CD4-positive, CD25-positive, alpha-beta regulatory T cell (primary cell): ENCODE data around the gene LRRC28. TPM values are rescaled to one million over a fixed set of nuclear protein-coding genes. Genes with fewer than 3 reads are reported as not detected.

Experiments used
- ATAC-seq, 2 donors: fragments of 150-1000 bp; cut with Tn5 transposase; one replicate each; pipeline ENCODE4 v1.10.0; 2021; ENCODE audit warnings: low read depth in 2 of 2, moderate number of reproducible peaks in 2 of 2, moderate library complexity in 1 of 2
- DNase-seq, 3 donors: peaks; one replicate each; pipeline versions ENCODE4 v3.0.0 to v3.0.0-alpha.2; 2012 to 2022; ENCODE audit warnings: mixed read lengths in 1 of 3
- H3K27ac ChIP-seq: one replicate; pipeline ENCODE4 v1.7.0; 2013; ENCODE audit warnings: mild to moderate bottlenecking, low read length; ENCODE audit not compliant: insufficient read depth, poor library complexity, severe bottlenecking
- H3K27me3 ChIP-seq: one replicate; pipeline ENCODE4 v1.7.0; 2013; ENCODE audit warnings: low read length; ENCODE audit not compliant: control insufficient read depth, insufficient read depth
- H3K36me3 ChIP-seq: one replicate; pipeline ENCODE4 v1.7.0; 2013; ENCODE audit warnings: mild to moderate bottlenecking, low read length, moderate library complexity; ENCODE audit not compliant: control insufficient read depth, insufficient read depth
- H3K4me1 ChIP-seq: 2 replicates; pipeline ENCODE4 v1.7.0; 2013; ENCODE audit warnings: mild to moderate bottlenecking, low read length; ENCODE audit not compliant: insufficient read depth, control insufficient read depth, poor library complexity, severe bottlenecking
- H3K4me3 ChIP-seq: one replicate; pipeline ENCODE4 v1.7.0; 2013; ENCODE audit warnings: low read depth, mild to moderate bottlenecking, low read length, moderate library complexity
- H3K9me3 ChIP-seq, 2 experiments: 1 replicate in 1 of 2; 2 replicates in 1 of 2; pipeline ENCODE4 v1.7.0; 2013; ENCODE audit warnings: low read length in 2 of 2, mild to moderate bottlenecking in 1 of 2, moderate library complexity in 1 of 2; ENCODE audit not compliant: control insufficient read depth in 2 of 2
- H3K27ac Mint-ChIP-seq, 3 donors: one replicate each; pipeline ENCODE4 v1.8.0; 2020 to 2022; ENCODE audit warnings: mild to moderate bottlenecking in 3 of 3, mixed read lengths in 3 of 3, moderate library complexity in 2 of 3
- H3K27me3 Mint-ChIP-seq: one replicate; pipeline ENCODE4 v1.8.0; 2022; ENCODE audit warnings: mild to moderate bottlenecking, mixed read lengths
- H3K36me3 Mint-ChIP-seq: one replicate; pipeline ENCODE4 v1.8.0; 2020; ENCODE audit warnings: mixed read lengths
- H3K4me1 Mint-ChIP-seq, 4 donors: one replicate each; pipeline ENCODE4 v1.8.0; 2020 to 2022; ENCODE audit warnings: mixed read lengths in 4 of 4, mild to moderate bottlenecking in 1 of 4
- H3K4me3 Mint-ChIP-seq, 4 donors: one replicate each; pipeline ENCODE4 v1.8.0; 2020 to 2022; ENCODE audit warnings: mild to moderate bottlenecking in 4 of 4, mixed read lengths in 4 of 4, moderate library complexity in 3 of 4
- H3K9me3 Mint-ChIP-seq, 7 donors: one replicate each; pipeline ENCODE4 v1.8.0; 2020 to 2022; ENCODE audit warnings: mixed read lengths in 7 of 7, mild to moderate bottlenecking in 3 of 7, moderate library complexity in 2 of 7
- polyA plus RNA-seq, 4 donors: library from polyadenylated mRNA; unstranded; fragments of 300-500 nt; fragmentation: Illumina TruSeq; gene quantifications; one replicate each; pipeline ENCODE4 v1.2.3, GENCODE V29; 2021
- total RNA-seq: library from RNA; stranded (reverse); gene quantifications from one replicate; pipeline ENCODE4 v1.2.3, GENCODE V29; 2022

Gene LRRC28
- total and polyA plus RNA-seq, 5 donors from 2014 or later, result 12.5 to 43.3 (median 29.3) TPM

DNA sequence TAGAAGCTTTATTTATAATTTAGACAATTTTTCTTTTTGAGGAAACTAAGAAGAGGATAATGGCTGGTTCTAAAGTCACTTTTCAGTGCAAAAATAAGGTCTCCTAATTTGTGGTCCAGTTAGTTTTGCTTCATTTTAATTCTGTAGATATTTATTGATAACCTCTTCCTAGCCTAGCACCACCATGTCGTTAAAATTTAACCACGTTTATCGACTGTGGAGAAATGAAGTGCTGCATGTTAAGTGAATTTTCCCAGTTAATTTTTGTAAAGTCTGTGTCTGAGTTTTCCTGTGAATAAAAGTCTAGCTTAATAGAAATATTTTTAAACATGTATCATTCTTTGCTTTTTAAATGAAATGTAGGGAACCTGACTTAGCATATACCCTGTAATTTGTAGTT is 16.7 kb downstream of the LRRC28 start:
- Histone ChIP-seq H3K9me3 (no peaks in the 10 kb centered on the region), H3K4me1 (no peaks in the 10 kb centered on the region), H3K4me3 (no peak overlapping the region), H3K36me3 (peaks cover 5% of the 10 kb centered on the region), H3K27me3 (no peaks in the 10 kb centered on the region), H3K27ac (no peak overlapping the region)
- Mint-ChIP-seq H3K9me3 (no peaks in the 10 kb centered on the region), H3K4me1 (peaks cover 0 to 9% (median under 1%) of the 10 kb centered on the region in 4 donors), H3K36me3 (peaks cover 4% of the 10 kb centered on the region), H3K27ac (no peak overlapping the region), H3K27me3 (no peaks in the 10 kb centered on the region), H3K4me3 (no peak overlapping the region)
- DNase-seq (no peak), ATAC-seq (no peak)

DNA sequence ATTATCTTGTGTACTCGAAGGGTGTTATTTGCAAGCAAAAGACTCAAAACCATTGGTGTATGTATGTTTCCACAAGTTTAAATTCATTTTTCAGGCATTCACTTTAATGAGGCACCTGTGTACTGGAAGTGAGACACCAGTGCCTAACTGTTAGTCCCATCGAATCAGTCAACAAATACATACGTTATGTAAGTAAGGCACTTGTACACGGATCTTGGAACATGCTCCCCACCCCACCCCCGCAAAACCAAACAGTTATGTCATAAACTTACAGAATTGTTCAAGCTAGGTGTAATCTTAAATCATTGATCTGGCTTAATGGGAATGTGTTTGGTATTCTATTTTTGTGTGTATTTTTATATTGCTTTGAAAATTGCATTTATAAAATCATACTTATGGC is 17.1 kb downstream of the LRRC28 start:
- peaks cover 5% of the 10 kb centered on the region for H3K36me3 ChIP-seq
- DNase-seq (no peak), ATAC-seq (no peak)
- H3K4me1 ChIP-seq, result no peaks in the 10 kb centered on the region
- H3K27ac ChIP-seq, result no peak overlapping the region
- no peaks in the 10 kb centered on the region for H3K9me3 ChIP-seq
- Mint-ChIP-seq H3K9me3 (no peaks in the 10 kb centered on the region), H3K27me3 (no peaks in the 10 kb centered on the region), H3K36me3 (peaks cover 4% of the 10 kb centered on the region), H3K27ac (no peak overlapping the region), H3K4me3 (no peak overlapping the region), H3K4me1 (peaks cover 0 to 9% (median under 1%) of the 10 kb centered on the region in 4 donors)
- no peak overlapping the region for H3K4me3 ChIP-seq
- no peaks in the 10 kb centered on the region for H3K27me3 ChIP-seq

DNA sequence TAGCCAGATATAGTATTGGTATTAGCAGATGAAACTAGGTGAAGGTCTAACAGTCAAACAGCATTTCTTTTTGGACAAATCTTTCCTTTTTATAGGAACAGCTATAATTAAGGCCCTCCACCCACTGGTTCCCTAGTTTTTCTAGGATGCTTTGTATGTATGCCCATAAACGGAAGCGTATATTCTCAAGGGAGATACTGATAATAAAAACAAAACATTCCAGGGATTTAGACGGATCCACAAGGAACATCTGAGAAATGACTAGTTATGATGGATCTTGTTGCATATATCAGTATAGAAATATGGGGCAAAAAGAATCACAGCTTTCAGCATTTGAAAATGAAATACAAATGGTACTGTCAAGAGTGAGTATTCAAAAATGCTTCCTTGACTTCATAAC is 22.5 kb downstream of the LRRC28 start:
- ATAC-seq, result no peak
- peaks cover 1% of the 10 kb centered on the region for H3K36me3 Mint-ChIP-seq
- H3K4me3 ChIP-seq, result no peak overlapping the region
- no peaks in the 10 kb centered on the region for H3K27me3 Mint-ChIP-seq
- no peak for DNase-seq
- no peak overlapping the region for H3K27ac ChIP-seq
- H3K4me1 Mint-ChIP-seq, result peaks cover 2 to 5% (median 3%) of the 10 kb centered on the region in 4 donors
- H3K9me3 Mint-ChIP-seq, result no peaks in the 10 kb centered on the region
- no peaks in the 10 kb centered on the region for H3K36me3 ChIP-seq
- H3K27ac Mint-ChIP-seq, result no peak overlapping the region
- H3K4me3 Mint-ChIP-seq, result no peak overlapping the region
- no peaks in the 10 kb centered on the region for H3K27me3 ChIP-seq
- H3K9me3 ChIP-seq, result no peaks in the 10 kb centered on the region
- H3K4me1 ChIP-seq, result no peaks in the 10 kb centered on the region

GRCh38 chr15:99275061-99275460 is 23.8 kb downstream of the LRRC28 start:
- DNase-seq (no peak), ATAC-seq (no peak)
- no peaks in the 10 kb centered on the region for H3K4me1 ChIP-seq
- H3K27me3 ChIP-seq, result no peaks in the 10 kb centered on the region
- no peaks in the 10 kb centered on the region for H3K9me3 ChIP-seq
- H3K27ac ChIP-seq, result no peak overlapping the region
- Mint-ChIP-seq H3K4me3 (no peak overlapping the region), H3K9me3 (peaks cover 0 to 4% (median 0%) of the 10 kb centered on the region in 7 donors), H3K4me1 (peaks cover 6 to 15% (median 9%) of the 10 kb centered on the region in 4 donors), H3K36me3 (peaks cover 9% of the 10 kb centered on the region), H3K27me3 (no peaks in the 10 kb centered on the region), H3K27ac (no peak overlapping the region)
- H3K4me3 ChIP-seq, result no peak overlapping the region
- H3K36me3 ChIP-seq, result no peaks in the 10 kb centered on the region

- peaks cover 12% of the 10 kb centered on the region for H3K36me3 Mint-ChIP-seq
- no peak for ATAC-seq
- H3K36me3 ChIP-seq, result no peaks in the 10 kb centered on the region
Observed at GRCh38 chr15:99275525-99276128, 24.3 kb downstream of the LRRC28 start.

DNA sequence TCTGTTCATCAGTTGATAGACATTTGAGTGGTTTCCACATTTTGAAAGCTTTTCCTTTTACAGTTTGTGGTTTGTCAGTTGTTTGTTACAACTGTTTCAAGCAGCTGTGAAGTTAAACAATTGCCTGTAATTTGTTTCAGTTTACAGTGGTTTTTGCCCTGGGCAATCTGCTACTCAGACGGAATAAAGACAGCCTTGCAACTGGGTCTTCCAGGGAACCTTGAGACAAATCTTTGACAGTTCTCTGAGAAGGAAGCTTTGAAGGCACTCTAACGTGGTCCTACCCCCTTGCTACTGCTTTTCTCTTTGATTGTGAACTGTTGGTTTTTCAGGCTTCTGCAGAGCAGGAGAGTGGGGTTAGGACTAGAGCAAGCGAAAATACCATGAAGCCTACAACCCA is 28.0 kb downstream of the LRRC28 start:
- H3K4me1 ChIP-seq, result no peaks in the 10 kb centered on the region
- no peaks in the 10 kb centered on the region for H3K36me3 ChIP-seq
- Mint-ChIP-seq H3K27me3 (no peaks in the 10 kb centered on the region), H3K9me3 (peaks cover 0 to 4% (median 0%) of the 10 kb centered on the region in 7 donors), H3K4me3 (no peak overlapping the region), H3K27ac (no peak overlapping the region), H3K36me3 (peaks cover 23% of the 10 kb centered on the region), H3K4me1 (peaks cover 6 to 27% (median 17%) of the 10 kb centered on the region in 4 donors)
- DNase-seq, result no peak
- no peaks in the 10 kb centered on the region for H3K27me3 ChIP-seq
- no peaks in the 10 kb centered on the region for H3K9me3 ChIP-seq
- no peak for ATAC-seq
- H3K4me3 ChIP-seq, result no peak overlapping the region
- H3K27ac ChIP-seq, result no peak overlapping the region

More at GRCh38 chr15:99275525-99276128, 24.3 kb downstream of the LRRC28 start:
- H3K9me3 ChIP-seq, result no peaks in the 10 kb centered on the region
- Mint-ChIP-seq H3K9me3 (peaks cover 0 to 4% (median 0%) of the 10 kb centered on the region in 7 donors), H3K27ac (no peak overlapping the region), H3K4me3 (no peak overlapping the region), H3K4me1 (peaks cover 6 to 18% (median 14%) of the 10 kb centered on the region in 4 donors), H3K27me3 (no peaks in the 10 kb centered on the region)
- no peak for DNase-seq
- H3K4me1 ChIP-seq, result no peaks in the 10 kb centered on the region
- H3K4me3 ChIP-seq, result no peak overlapping the region
- no peaks in the 10 kb centered on the region for H3K27me3 ChIP-seq
- no peak overlapping the region for H3K27ac ChIP-seq

- Mint-ChIP-seq H3K9me3 (peaks cover 0 to 4% (median 0%) of the 10 kb centered on the region in 7 donors), H3K36me3 (peaks cover 27% of the 10 kb centered on the region), H3K4me1 (peaks cover 6 to 32% (median 17%) of the 10 kb centered on the region in 4 donors), H3K4me3 (no peak overlapping the region), H3K27ac (peak overlapping the region in 1 of 3 donors; percentile 13), H3K27me3 (no peaks in the 10 kb centered on the region)
- H3K4me1 ChIP-seq, result no peaks in the 10 kb centered on the region
- H3K36me3 ChIP-seq, result no peaks in the 10 kb centered on the region
- no peak overlapping the region for H3K27ac ChIP-seq
- H3K27me3 ChIP-seq, result no peaks in the 10 kb centered on the region
- no peak for DNase-seq
- no peaks in the 10 kb centered on the region for H3K9me3 ChIP-seq
- no peak overlapping the region for H3K4me3 ChIP-seq
- ATAC-seq, result no peak
Observed at GRCh38 chr15:99279827-99280226, 28.5 kb downstream of the LRRC28 start.

- no peaks in the 10 kb centered on the region for H3K27me3 Mint-ChIP-seq
- no peak overlapping the region for H3K27ac Mint-ChIP-seq
Observed at GRCh38 chr15:99282121-99282520, 30.8 kb downstream of the LRRC28 start.

More at GRCh38 chr15:99282121-99282520, 30.8 kb downstream of the LRRC28 start:
- Histone ChIP-seq H3K9me3 (no peaks in the 10 kb centered on the region), H3K4me1 (no peaks in the 10 kb centered on the region), H3K4me3 (no peak overlapping the region), H3K36me3 (no peaks in the 10 kb centered on the region), H3K27me3 (no peaks in the 10 kb centered on the region), H3K27ac (no peak overlapping the region)
- ATAC-seq (no peak), DNase-seq (no peak)
- H3K36me3 Mint-ChIP-seq, result peaks cover 33% of the 10 kb centered on the region
- peaks cover 6 to 33% (median 16%) of the 10 kb centered on the region in 4 donors for H3K4me1 Mint-ChIP-seq
- no peak overlapping the region for H3K4me3 Mint-ChIP-seq
- H3K9me3 Mint-ChIP-seq, result peaks cover 0 to 4% (median 0%) of the 10 kb centered on the region in 7 donors
